Measurements from ENCODE around the gene ARID1B. TPM values are rescaled to one million over a fixed set of nuclear protein-coding genes. Genes with fewer than 3 reads are reported as not detected.

The ARID1B gene
- total and polyA plus RNA-seq, 2 of the 4 experiments (the other 2 are of a cell fraction), result 14.5 to 20.1 TPM

DNA sequence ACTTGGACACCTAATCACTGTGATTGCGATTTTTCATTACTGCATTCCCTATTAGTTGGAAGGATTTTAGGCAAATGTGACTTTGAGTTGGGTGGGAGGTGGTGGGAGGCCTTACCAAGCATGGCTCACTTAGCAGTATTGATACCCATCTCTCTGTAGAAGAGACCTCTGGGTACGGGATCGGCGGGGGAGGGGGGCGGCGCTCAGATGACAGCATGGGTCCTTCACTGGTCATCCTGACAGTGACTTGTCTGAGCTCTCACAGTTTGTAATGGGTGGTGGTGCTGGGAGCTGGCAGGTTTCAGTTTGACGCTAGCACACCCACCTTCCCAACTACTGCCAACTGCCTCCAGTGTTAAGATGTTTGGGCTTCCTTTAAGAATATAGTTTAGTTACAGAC lies 231.4 kb downstream of the ARID1B start:
- no peak overlapping the region for H3K14ac ChIP-seq (replicated peaks; ENCODE audit: low read depth, low read length)
- H4K8ac ChIP-seq (ENCODE audit: low read depth in 2 of 2, low read length in 2 of 2), result no peak overlapping the region
- ChIA-PET POLR2A (ENCODE audit: unreplicated experiment) (no interaction called here), CTCF (no interaction called here)
- no peak overlapping the region for H2AFZ ChIP-seq (replicated peaks; ENCODE audit: low read length, poor library complexity)
- H2AK5ac ChIP-seq (ENCODE audit: low read depth, low read length), result no peak overlapping the region
- no peak overlapping the region for H2BK20ac ChIP-seq (ENCODE audit: low read depth, low read length)
- no peak overlapping the region for H2AK9ac ChIP-seq (replicated peaks; ENCODE audit: low read depth, low read length, poor library complexity)
- DNase-seq (no peak), ATAC-seq (ENCODE audit: low read depth) (no peak)
- no peak overlapping the region for H3K56ac ChIP-seq (ENCODE audit: extremely low read depth, insufficient read depth, low read length)
- no peaks in the 10 kb centered on the region for H3K27me3 ChIP-seq (ENCODE audit: control insufficient read depth, insufficient read depth, low read length)
- no peaks in the 10 kb centered on the region; the same call in 1 of the 2 replicates for H3K9me1 ChIP-seq (ENCODE audit: insufficient read depth, low read length)
- no peak overlapping the region for H3K9ac ChIP-seq (ENCODE audit: low read depth, low read length)
- H3K9me3 ChIP-seq (ENCODE audit: control insufficient read depth, insufficient read depth, low read length), result no peaks in the 10 kb centered on the region
- BruUV-seq (replicated peaks), result no TSS peak
- no peaks in the 10 kb centered on the region for H3K36me3 ChIP-seq (ENCODE audit: control insufficient read depth, insufficient read depth, low read length)
- H3K4ac ChIP-seq (ENCODE audit: low read depth, low read length), result no peak overlapping the region
- no peak overlapping the region for H2BK120ac ChIP-seq (ENCODE audit: low read depth, low read length)
- no peak overlapping the region for H4K91ac ChIP-seq (ENCODE audit: insufficient read depth, low read depth, low read length)
- H2BK5ac ChIP-seq (ENCODE audit: low read depth, low read length, poor library complexity, severe bottlenecking), result no peak overlapping the region
- intact Hi-C loops (cut with micrococcal nuclease), result no loop called here
- no CpG with 5 or more reads among the region's 7 CpGs for WGBS, 2 experiments (ENCODE audit: extremely low coverage in 2 of 2, insufficient read length in 1 of 2)
- no peak overlapping the region for H4K5ac ChIP-seq (ENCODE audit: low read depth, low read length)
- no peak overlapping the region for H3K4me2 ChIP-seq (ENCODE audit: low read depth, low read length)
- no peak overlapping the region for H3K27ac ChIP-seq (ENCODE audit: insufficient read depth, low read length)
- H3K79me1 ChIP-seq (ENCODE audit: low read depth in 1 of 2, low read length in 2 of 2), result peaks cover 40 to 67% of the 10 kb centered on the region in 2 experiments
- H3K23ac ChIP-seq (ENCODE audit: low read depth, low read length), result no peak overlapping the region
- H3K4me1 ChIP-seq (ENCODE audit: control insufficient read depth, insufficient read depth, low read length), result 0 out of 2 replicates have a peak, but pooled peaks cover 2% of the 10 kb centered on the region
- H4K20me1 ChIP-seq (ENCODE audit: insufficient read depth, low read length), result peaks cover 8% of the 10 kb centered on the region; the same call in 1 of the 2 replicates
- H3K18ac ChIP-seq (ENCODE audit: low read depth, low read length), result no peak overlapping the region
- in situ Hi-C loops (cut with MboI; ENCODE audit: low sequenced_read_pairs), result no loop called here
- TF ChIP-seq MAFK (IDR thresholded peaks at IDR 0.05; ENCODE audit: low read depth, low read length), result no peak
- TF ChIP-seq, protein P1, sequence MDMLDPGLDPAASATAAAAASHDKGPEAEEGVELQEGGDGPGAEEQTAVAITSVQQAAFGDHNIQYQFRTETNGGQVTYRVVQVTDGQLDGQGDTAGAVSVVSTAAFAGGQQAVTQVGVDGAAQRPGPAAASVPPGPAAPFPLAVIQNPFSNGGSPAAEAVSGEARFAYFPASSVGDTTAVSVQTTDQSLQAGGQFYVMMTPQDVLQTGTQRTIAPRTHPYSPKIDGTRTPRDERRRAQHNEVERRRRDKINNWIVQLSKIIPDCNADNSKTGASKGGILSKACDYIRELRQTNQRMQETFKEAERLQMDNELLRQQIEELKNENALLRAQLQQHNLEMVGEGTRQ (IDR thresholded peaks at IDR 0.05; ENCODE audit: low read depth, low read length), result no peak
- no peak for TF ChIP-seq CHD1 (IDR thresholded peaks at IDR 0.05; ENCODE audit: low read depth, low read length)
- no peak overlapping the region for H3K4me3 ChIP-seq (ENCODE audit: insufficient read depth, low read depth, low read length)
- dilution Hi-C loops (cut with HindIII; ENCODE audit: low sequenced_read_pairs, unreplicated experiment), result no loop called here
- H2BK15ac ChIP-seq (ENCODE audit: low read depth, low read length), result no peak overlapping the region

All from IMR-90 (cell line).